ENCODE results near the gene TASOR2. TPM values are rescaled to one million over a fixed set of nuclear protein-coding genes. Genes with fewer than 3 reads are reported as not detected.

Gene TASOR2
- 10 to 100 TPM; 61.4 to 69.9 TPM for total RNA-seq

GRCh38 chr10:5684318-5684970 is at the start of gene TASOR2:
Gene TASOR2, plus strand, starts transcription at chr10:5684838. Its CDS starts 35,805 bp downstream, at chr10:5720643.
- Mint-ChIP-seq H3K27ac (peak within 1 kb of the TSS; percentile 94), H3K9me3 (no peaks in the 10 kb centered on the region), H3K36me3 (ENCODE audit: low read depth) (peaks cover 13% of the 10 kb centered on the region), H3K4me3 (peak within 1 kb of the TSS; percentile 87), H3K4me1 (ENCODE audit: low read depth) (peaks cover 44% of the 10 kb centered on the region), H3K27me3 (no peaks in the 10 kb centered on the region)
- peak; percentile 86 for ATAC-seq
- DNase-seq = peak; percentile 98
- POLR2A ChIA-PET = interaction anchor here (0.8 to 2.4 kb wide), 8 partner anchors 8 to 389 kb away, joined by 3 to 8 read pairs (median 3); no protein-coding TSS in a partner anchor
- CTCF ChIA-PET = interaction anchor here (0.8 to 2.1 kb wide), 4 partner anchors 12 to 55 kb away, joined by 3 to 6 read pairs (median 3); no protein-coding TSS in a partner anchor
- intact Hi-C loops (cut with micrococcal nuclease) = loop anchor here (10.0 kb wide), 1 partner anchor 130 kb away; the partner anchor contains the start of gene GDI2
- TF ChIP-seq CTCF (IDR thresholded peaks at IDR 0.05) = no peak

- H3K27me3 Mint-ChIP-seq = no peaks in the 10 kb centered on the region
- H3K4me3 Mint-ChIP-seq = no peak overlapping the region
- peaks cover 2% of the 10 kb centered on the region for H3K4me1 Mint-ChIP-seq (ENCODE audit: low read depth)
- ChIA-PET POLR2A (no interaction called here), CTCF (interaction anchor here (6.9 kb wide), 1 partner anchor 12 kb away, joined by 32 read pairs; no protein-coding TSS in a partner anchor)
- no peak for ATAC-seq
- DNase-seq = no peak
- H3K9me3 Mint-ChIP-seq = no peaks in the 10 kb centered on the region
- H3K27ac Mint-ChIP-seq = no peak overlapping the region
- peaks cover 1% of the 10 kb centered on the region for H3K36me3 Mint-ChIP-seq (ENCODE audit: low read depth)
- intact Hi-C loops (cut with micrococcal nuclease) = no loop called here
- no peak for TF ChIP-seq CTCF (IDR thresholded peaks at IDR 0.05)
These were observed 49.7 kb upstream of the TASOR2 start for GRCh38 chr10:5634918-5635317.

GRCh38 chr10:5638494-5638893 is 46.1 kb upstream of the TASOR2 start:
- no peak overlapping the region for H3K4me3 Mint-ChIP-seq
- DNase-seq (no peak), ATAC-seq (no peak)
- intact Hi-C loops (cut with micrococcal nuclease) = no loop called here
- peaks cover 3% of the 10 kb centered on the region for H3K36me3 Mint-ChIP-seq (ENCODE audit: low read depth)
- no peaks in the 10 kb centered on the region for H3K4me1 Mint-ChIP-seq (ENCODE audit: low read depth)
- POLR2A ChIA-PET = no interaction called here
- no peaks in the 10 kb centered on the region for H3K9me3 Mint-ChIP-seq
- H3K27me3 Mint-ChIP-seq = no peaks in the 10 kb centered on the region
- CTCF ChIA-PET = interaction anchor here (1.1 kb wide), 1 partner anchor 9 kb away, joined by 3 read pairs; no protein-coding TSS in a partner anchor
- H3K27ac Mint-ChIP-seq = no peak overlapping the region
- no peak for TF ChIP-seq CTCF (IDR thresholded peaks at IDR 0.05)

- H3K9me3 Mint-ChIP-seq = no peaks in the 10 kb centered on the region
These were observed 45.6 kb upstream of the TASOR2 start for GRCh38 chr10:5639066-5639465.

More at GRCh38 chr10:5639066-5639465, 45.6 kb upstream of the TASOR2 start:
- no peaks in the 10 kb centered on the region for H3K4me1 Mint-ChIP-seq (ENCODE audit: low read depth)
- TF ChIP-seq CTCF (IDR thresholded peaks at IDR 0.05) = no peak
- POLR2A ChIA-PET = no interaction called here
- H3K4me3 Mint-ChIP-seq = no peak overlapping the region
- DNase-seq (no peak), ATAC-seq (no peak)
- CTCF ChIA-PET = no interaction called here
- H3K27ac Mint-ChIP-seq = no peak overlapping the region
- intact Hi-C loops (cut with micrococcal nuclease) = no loop called here
- peaks cover 4% of the 10 kb centered on the region for H3K36me3 Mint-ChIP-seq (ENCODE audit: low read depth)
- no peaks in the 10 kb centered on the region for H3K27me3 Mint-ChIP-seq
